ENCODE data around the gene TLK2.

GRCh38 chr17:62597150-62597549 lies 118.5 kb downstream of the TLK2 start:
- TF ChIP-seq GATA2 (IDR thresholded peaks at IDR 0.05; ENCODE audit: low read depth, low read length): no peak
- TF ChIP-seq GATA3 (IDR thresholded peaks at IDR 0.05; ENCODE audit: low read depth, low read length): no peak

Data from SH-SY5Y (cell line).